Ovary (tissue), 3 donors: Measurements from ENCODE around the gene SPINT2.

Experiments
- CTCF ChIP-seq, 3 donors: fragments of 450-650 bp in 2 of 3; fragments of 200-600 bp in 1 of 3; IDR thresholded peaks; one replicate each; pipeline versions ENCODE4 v1.5.1 to v1.8.0; 2016 to 2022; ENCODE audit warnings: antibody characterized with exemption in 3 of 3, mild to moderate bottlenecking in 1 of 3
- POLR2A ChIP-seq: fragments of 450-650 bp; IDR thresholded peaks from one replicate; pipeline ENCODE4 v1.6.1; 2017; ENCODE audit warnings: antibody characterized with exemption, mild to moderate bottlenecking, moderate library complexity
- donor health status: DM: no; HTN: no; CAD: no.

GRCh38 chr19:38280030-38280921 lies 15.9 kb downstream of the SPINT2 start:
- TF ChIP-seq CTCF (IDR thresholded peaks at IDR 0.05) = no peak
- no peak for TF ChIP-seq POLR2A
